HG03108 (cell line): ENCODE results near the gene RPS6KA6.
"Not testable (repeated sequence)": the region's sequence is repeated elsewhere in the genome, so short reads cannot be mapped to it uniquely, and the experiment has no call there.

Experiments
- ATAC-seq: cut with Tn5 transposase; IDR thresholded peaks from one replicate; pipeline ENCODE4 v1.9.1; 2021; ENCODE audit warnings: moderate library complexity; ENCODE audit not compliant: unreplicated experiment

Gene RPS6KA6

GRCh38 chrX:84165711-84166110 lies 22.3 kb downstream of the RPS6KA6 start:
- ATAC-seq: no peak

DNA sequence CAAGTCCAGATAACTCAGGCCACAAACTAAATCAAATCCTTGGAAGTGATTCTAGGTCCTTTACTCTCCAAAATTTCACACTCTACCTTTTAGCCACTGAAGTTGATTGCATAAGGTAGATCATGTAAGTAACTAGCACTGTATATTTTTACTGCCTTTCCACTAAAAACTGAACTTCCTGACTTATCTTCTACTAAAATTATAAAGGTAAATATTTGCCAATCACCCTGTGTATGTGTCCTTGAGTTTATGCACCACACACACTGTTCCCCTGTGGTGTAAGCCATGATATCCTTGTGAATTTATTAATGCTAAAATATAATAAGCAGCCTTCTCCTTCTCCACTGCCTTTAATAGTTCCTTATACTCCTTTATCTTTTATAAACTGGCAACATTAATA lies 25.6 kb downstream of the RPS6KA6 start:
- no peak for ATAC-seq

DNA sequence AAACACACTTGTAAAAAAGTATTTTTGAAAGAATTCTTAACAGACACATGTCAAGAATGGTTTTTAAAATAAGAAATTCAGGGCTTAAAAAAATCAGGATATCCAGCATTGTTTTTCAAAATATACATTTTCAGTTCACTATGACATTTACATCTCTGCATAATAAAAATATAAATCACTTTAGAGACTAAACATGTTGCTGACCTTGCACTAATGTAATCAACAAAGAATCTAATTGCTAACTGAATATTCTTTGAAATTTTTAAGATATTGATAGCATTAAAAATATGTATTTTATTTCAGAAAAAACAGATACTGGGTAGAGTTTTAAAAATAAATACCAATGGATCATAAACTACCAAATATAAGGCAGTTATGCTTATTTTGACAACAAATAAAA lies 26.4 kb downstream of the RPS6KA6 start:
- no peak for ATAC-seq

- ATAC-seq: no peak
These were observed 27.3 kb downstream of the RPS6KA6 start for GRCh38 chrX:84160736-84161135.

GRCh38 chrX:84156821-84157220 lies 31.2 kb downstream of the RPS6KA6 start:
- ATAC-seq: no peak

GRCh38 chrX:84155938-84156337 lies 32.1 kb downstream of the RPS6KA6 start:
- no peak for ATAC-seq

DNA sequence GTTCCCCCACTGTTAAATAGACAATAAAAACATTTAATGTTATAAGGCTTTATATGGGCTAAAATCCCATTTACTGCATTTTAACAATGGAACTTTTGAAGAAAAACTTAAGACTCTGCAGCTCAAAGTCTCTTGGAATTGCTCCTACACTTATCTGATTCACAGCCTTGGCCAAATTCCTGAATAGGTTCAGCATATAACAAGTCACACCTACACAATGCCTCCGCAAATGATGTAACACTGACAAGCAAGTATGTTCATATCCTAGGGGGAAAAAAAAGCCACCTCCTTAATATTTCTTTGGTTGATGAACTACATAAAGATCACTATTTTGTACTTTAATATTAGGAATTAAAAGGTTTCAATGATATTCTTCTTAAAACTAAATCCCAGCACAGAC lies 34.5 kb downstream of the RPS6KA6 start:
- no peak for ATAC-seq

DNA sequence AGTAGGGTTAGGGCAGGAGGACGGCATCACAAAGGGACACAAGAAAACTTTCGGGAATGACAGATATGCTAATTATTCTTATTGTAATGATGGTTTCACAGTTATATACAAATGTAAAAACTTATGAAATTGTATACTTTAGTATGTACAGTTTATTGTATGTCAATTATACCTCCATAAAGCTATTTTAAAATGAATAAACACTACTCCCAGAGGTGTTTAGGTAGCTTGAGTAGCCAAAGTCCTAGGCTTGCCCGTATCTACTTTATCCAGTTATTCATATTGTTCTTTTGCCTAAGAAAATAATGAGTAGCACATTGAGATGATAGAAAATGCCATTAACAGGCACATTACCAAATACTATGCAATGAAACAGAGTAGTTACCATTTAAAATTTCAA lies 43.0 kb downstream of the RPS6KA6 start:
- no peak for ATAC-seq

GRCh38 chrX:84144281-84144680 lies 43.7 kb downstream of the RPS6KA6 start:
- ATAC-seq: no peak

- no peak for ATAC-seq
These were observed 55.0 kb downstream of the RPS6KA6 start for GRCh38 chrX:84133023-84133422.

GRCh38 chrX:84123585-84123984 lies 64.4 kb downstream of the RPS6KA6 start:
- ATAC-seq: no peak

DNA sequence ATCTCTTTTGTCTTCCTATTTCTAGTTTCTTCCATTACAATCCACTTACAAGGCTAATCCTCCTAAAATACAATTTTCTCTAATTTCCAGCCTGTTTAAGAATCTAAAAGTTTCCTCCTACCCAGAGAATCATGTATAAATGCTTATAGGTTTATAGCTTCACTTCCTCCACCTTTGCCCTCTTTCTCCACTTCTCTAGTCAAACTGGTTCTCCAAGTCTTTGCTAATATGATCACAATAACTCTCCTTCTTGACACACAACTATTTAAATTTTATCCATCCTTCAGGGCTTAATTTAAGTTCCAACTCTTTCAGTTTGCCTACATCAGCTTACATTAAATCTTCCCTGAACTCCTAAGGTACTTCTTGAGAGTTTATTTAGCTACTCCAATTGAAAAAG lies 69.2 kb downstream of the RPS6KA6 start:
- ATAC-seq: no peak

DNA sequence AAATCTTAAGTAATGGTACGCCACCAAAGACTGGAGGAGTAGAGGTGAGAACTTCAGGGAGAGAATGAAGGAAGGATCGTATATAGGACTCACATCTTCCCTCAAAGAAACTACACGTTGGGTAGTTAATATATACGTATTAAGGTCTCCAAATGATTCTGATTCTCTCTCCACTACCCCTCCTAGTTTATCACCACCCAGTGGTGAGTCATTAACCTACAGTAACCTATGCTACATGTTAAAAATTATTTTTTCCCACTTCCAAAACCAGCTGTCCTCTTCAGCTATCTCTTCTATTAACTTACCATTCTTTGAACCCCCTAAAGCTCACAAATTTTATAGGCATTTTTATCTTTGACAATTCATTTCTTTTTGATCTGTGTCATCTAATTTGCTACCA lies 69.7 kb downstream of the RPS6KA6 start:
- ATAC-seq: no peak

DNA sequence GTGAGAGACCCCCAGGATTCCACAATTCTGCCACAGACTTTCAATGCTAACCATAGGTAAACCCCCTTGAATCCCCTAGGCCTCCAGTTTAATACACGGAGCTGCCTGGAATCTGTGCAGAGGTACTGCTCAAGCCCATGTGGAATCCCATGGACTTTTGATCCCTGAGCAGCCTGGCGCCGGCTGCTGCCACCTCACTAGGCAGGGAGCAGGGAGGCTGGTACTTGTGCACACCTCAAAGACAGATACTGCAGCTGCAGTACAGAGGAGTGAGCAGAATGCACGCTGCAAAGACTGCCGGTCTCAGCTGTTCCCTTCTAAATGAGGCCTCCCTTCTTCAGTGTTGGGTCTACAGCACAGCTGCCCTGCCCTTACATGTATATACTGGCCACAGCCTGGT lies 79.4 kb downstream of the RPS6KA6 start:
- no peak for ATAC-seq

DNA sequence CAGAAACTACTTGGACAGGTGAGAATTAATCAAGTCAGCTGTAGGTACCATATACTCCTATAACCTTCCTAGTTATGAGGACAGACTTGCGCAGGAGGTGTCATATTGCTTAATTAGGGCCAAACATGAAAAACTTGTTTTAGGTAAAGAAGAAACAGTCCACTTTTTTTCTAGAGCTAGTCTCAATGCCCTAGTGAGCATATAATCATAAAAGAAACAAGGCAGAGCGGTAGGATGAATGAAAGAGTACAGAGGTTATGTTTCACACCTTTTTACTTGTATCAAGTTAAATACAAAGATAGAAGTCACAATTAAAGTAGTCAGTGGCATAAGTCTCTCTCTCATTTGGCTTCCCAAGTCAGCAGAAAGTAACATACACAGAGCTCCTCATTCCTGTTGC lies 88.9 kb downstream of the RPS6KA6 start:
- ATAC-seq: no peak

DNA sequence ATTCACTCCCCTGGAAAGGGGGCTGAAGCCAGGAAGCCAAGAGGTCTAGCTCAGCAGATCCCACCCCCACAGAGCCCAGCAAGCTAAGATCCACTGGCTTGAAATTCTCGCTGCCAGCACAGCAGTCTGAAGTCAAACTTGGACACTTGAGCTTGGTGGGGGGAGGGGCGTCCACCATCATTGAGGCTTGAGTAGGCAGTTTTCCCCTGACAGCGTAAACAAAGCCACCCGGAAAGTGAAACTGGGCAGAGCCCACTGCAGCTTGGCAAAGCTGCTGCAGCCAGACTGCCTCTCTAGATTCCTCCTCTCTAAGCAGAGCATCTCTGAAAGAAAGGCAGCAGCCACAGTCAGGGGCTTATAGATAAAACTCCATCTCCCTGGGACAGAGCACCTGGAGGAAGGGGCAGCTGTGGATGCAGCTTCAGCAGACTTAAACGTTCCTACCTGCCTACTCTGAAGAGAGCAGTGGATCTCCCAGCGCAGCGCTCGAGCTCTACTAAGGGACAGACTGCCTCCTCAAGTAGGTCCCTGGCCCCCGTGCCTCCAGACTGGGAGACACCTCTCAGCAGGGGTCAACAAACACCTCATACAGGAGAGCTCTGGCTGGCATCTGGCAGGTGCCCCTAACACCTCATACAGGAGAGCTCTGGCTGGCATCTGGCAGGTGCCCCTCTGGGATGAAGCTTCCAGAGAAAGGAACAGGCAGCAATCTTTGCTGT lies 108.4 kb downstream of the RPS6KA6 start:
- not testable (repeated sequence) for ATAC-seq

- ATAC-seq: no peak
These were observed 109.0 kb downstream of the RPS6KA6 start for GRCh38 chrX:84078991-84079390.

DNA sequence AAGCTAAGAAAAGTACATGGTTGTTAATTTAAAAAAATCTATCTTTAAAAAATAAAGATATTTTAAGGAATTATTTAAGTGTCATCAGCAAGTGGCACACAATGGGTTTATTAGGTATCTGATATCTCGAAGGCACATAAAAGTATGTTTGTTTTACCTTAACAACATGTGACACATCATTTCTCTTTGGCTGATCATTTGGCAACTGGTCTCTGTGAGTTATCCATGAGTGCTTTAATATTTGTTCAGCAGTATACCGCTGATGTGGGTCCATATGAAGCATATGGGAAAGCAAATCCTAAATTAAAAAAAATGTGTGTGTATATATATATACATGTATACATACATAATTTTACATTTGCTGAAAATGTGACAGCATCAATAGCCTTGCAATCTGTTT lies 123.2 kb downstream of the RPS6KA6 start:
- ATAC-seq: no peak

GRCh38 chrX:84064164-84064563 lies 123.8 kb downstream of the RPS6KA6 start:
- no peak for ATAC-seq

DNA sequence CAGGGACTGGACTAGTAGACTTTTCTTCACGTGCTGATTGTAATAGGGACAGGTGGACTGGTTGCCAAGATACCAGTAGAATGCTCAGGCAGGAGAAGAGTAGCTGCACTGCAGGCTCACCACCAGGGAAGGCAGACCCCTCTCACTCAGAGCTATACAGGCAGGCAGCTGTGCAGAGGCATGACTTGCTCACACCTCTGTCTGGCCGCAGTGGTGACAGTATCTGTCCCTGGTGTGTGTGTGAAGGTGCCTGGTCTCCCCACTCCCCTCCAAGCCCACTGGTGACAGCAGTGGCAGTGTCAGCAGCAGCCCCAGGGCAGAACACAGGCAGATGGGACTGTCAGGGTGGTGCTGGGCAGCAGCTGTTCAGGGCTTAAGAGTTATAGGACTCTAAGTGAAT lies 140.7 kb downstream of the RPS6KA6 start:
- ATAC-seq: no peak

- ATAC-seq: peak; percentile 80
These were observed 141.5 kb downstream of the RPS6KA6 start for GRCh38 chrX:84046403-84046984.

DNA sequence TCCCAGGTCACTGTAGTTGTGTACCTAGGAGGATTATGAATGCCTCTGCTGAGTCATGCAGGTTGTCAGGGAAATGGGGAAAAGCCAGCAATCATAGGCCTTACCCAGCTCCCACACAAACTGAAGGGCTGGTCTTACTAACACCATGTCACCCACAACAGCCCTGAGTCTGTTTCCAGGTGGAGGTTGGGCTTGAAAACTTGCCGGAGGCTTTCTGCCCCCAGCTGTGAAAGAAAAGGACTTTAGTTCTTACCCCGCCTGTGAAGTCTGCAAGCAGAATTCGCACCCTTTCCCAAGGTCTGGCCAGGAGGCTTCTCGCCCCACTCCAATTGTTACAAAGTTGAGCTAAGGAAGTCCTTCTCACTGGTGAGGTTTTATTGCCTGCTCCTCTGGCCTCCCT lies 143.9 kb downstream of the RPS6KA6 start:
- ATAC-seq: no peak
